Stimulated activated CD4-positive, alpha-beta T cell treated with anti-CD3 and anti-CD28 coated beads, Interleukin-12 subunit alpha, Interleukin-12 subunit beta, amount 100 ng/mL, for 48 hours (primary cell): ENCODE data around the gene VPS35L.
A peak's percentile ranks its signal among the peaks of the same experiment; 100 is the strongest.

ENCODE experiments used
- DNase-seq, 3 donors: peaks; one replicate each; pipeline ENCODE4 v3.0.0-alpha.2; 2020; ENCODE audit warnings: low read depth in 2 of 3, low spot score in 1 of 3

The VPS35L gene

DNA sequence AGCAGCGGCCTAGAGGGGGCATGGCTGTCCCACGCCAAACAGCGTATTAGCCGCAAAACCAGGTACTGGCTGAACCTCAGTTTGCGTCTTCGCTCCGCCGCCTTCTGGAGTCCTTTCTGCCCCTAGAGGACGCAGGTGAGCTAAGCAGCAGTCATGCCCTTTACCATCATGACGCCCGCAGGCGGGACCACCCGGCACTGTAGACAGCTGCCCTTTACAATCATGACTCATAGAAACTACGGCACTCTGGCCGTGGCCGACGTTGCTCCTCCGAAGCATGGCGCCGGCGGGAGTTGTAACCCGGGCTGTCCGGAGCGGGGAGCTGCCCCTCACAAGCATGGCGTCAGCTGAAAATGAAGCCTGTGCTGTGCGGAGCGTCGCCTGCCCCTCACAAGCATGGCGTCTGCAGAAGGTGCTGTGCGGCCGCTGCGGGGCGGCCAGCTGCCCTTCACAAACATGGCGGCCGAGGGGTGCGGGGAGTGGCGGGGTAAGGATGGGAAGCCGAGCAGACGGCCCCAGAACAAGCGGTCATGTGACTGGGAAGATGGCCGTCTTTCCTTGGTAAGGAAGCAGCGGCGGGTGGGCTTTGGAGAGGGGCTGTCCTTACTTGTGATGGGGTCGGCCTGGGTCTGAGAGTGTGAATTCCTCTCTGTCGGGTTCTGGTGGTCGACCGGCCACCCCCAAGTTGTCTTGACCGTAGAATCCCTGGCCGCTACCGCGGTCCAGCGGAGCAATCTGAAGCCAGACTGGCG lies at the start of gene VPS35L:
Gene VPS35L, plus strand, starts transcription at position 518 of the 752 bp plus-strand sequence. Its CDS starts 27 bp downstream, at position 545.
- peak; percentile 93 to 95 (median 93) for DNase-seq

GRCh38 chr16:19506965-19507364 lies 48.5 kb upstream of the VPS35L start:
- DNase-seq = no peak

DNA sequence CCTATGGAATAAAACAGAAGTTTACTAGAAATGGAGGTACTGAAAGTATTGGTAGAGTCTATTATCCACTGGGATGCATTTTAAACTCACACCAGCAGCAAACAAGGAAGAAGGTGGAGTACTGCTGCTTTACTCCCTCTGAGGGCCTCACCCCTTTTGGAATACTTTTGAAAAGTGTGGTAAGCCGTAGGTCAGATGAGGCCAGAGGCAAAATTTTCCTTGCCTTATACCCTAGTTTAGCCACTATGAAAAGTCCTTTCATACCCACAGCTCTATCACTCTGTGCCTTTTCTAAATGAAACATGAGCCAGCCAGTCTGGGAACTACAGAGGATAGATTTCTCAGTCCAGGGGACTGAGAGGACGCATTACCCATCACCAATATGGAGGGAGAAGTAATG lies 47.6 kb upstream of the VPS35L start:
- no peak for DNase-seq

DNA sequence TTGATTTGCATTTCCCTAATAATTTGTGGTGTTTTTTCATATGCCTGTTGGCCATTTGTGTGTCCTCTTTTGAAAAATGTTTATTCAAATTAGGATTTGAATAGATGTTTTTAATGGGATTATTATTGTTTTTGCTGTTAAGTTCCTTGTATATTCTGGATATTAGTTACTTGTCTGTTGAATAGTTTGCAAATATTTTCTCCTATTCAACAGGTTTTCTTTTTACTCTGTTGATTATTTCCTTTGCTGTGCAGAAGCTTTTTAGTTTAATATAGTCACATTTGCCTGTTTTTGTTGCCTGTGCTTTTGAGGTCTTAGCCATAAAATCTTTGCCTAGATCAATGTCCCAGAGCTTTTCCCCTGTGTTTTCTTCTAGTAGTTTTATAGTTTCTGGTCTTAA lies 43.2 kb upstream of the VPS35L start:
- no peak for DNase-seq

GRCh38 chr16:19513377-19514053 lies 42.0 kb upstream of the VPS35L start:
- no peak for DNase-seq

DNA sequence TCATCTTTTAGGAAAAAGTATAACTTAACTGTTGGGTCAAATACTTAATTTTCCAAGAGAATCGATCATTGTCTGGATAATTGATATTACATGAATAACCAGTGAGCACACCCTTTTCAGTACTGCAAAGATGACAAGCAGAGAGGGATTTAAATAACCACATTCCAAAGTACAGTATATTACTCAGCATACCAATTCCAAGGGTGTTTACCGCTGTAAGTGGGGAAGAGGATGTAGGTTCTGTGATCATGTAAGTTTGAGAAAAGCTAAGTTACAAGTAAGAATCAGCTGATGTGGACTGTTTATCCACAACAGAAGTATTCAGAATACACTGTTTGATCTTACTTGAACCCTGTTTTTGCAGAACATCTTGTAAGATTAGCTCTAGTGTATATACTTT lies 39.7 kb upstream of the VPS35L start:
- no peak for DNase-seq

DNA sequence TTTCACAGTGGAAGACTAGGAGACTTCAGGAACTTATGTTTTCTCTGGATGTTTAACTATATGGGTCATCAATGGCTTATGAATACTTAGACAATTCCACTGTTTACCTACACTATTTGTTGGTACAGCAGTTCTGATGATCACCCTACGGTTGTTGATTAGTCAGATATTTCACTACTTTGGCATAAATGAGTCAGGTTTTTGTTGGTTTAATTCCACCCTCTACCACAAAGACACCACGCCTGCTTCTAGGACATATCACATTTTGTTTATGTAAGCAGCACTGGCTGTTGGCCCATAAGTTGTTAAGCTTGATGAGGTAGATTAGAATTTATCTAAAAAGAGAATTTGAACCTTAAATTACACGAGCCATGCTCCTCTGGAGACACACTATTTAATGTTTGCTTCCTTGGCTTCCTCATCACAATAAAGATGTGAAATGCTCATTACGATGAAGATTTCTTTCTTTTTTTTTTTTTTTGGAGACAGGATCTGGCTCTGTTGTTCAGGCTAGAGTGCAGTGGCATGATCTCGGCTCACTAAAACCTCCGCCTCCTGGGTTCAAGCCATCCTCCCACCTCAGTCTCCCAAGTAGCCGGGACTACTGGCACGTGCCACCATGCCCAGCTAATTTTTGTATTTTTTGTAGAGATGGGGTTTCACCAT lies 37.9 kb upstream of the VPS35L start:
- no peak for DNase-seq

DNA sequence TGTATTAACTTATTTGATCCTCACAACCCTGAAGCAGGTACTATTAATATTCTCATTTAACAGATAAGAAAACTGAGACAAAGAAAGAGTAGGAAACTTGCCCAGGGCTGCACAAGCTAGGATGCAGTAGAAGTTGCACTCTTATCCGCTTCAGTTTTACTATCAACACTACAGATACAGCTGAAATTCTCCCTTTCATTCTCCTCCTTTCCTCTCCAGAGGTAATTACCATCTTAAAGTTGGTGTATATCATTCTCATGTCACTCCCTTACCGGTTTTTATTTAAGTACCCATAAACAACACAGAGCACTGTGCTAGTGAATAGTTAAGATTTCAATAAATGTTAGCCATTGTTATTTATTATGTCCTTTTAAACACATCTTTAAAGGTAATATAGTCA lies 37.1 kb upstream of the VPS35L start:
- DNase-seq = no peak

DNA sequence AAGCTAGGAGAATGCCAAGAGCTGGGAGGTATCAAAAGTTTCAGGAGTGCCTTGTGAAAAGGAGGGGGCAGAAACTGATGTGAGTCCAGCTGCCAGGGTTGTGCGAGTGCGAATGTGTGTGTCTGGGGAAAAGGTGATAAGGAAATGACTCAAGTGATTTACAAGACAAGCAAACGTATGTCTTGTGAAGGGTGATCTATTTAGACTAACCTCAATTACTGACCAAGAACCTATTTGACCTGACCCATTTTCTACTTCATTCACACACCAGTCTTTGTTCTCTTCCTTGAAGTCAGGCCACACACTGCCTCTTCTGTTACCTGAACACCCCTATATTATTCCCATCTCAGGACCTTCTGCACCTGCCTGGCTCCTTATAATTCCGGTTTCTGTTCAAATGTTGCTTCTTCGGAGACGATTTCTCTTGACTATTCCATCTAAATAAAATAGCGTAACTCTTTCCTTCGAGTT lies 34.6 kb upstream of the VPS35L start:
- DNase-seq = no peak

DNA sequence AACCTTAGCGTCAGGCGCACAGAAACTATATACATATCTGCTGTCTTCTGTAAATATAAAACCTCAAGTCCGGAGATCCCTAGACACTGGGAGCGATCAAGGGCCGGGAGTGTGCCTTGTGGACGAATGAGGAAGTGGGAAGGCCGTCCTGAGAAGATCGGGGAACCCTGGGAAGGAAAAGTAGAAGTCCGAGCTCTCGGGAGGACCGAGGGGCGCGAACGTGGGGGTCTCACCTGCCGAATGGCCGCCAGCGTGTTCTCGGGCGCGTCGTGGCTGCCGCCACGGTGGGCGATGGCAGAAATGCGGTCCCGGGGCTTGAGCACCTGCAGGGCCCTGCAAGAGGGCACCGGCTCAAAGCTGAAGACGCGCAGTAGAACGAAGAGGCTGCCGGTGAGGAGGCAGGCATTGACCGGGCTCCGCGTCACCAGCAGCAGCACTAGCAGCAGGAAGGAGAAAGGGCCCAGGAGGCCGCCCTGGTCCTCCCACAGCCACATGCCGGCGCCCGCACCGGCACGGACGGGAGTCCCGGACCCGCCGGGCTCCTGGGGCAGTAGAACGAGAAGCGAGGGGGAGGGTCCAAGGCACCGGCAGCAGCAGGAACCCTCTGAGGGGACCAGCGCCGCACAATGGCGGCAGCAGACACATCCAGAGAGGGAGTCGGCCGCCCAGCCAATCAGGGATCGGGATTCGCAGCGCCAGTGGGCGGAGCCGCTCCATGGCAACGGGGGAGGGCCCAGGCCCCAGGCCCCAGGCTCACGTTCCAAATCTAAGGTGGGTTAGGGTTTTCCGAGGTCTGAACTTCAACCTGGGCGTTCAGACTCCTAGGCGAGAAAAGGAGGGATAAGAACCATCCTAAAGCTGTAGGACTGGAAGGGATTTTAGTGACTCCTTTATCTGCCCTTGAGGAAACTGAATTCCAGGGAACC lies 33.8 kb upstream of the VPS35L start, which contains the start of gene GDE1:
Gene GDE1, minus strand, starts transcription at position 628 of the 926 bp plus-strand sequence. Its CDS starts 134 bp downstream, at position 494.
- peak; percentile 88 to 92 (median 91) for DNase-seq

DNA sequence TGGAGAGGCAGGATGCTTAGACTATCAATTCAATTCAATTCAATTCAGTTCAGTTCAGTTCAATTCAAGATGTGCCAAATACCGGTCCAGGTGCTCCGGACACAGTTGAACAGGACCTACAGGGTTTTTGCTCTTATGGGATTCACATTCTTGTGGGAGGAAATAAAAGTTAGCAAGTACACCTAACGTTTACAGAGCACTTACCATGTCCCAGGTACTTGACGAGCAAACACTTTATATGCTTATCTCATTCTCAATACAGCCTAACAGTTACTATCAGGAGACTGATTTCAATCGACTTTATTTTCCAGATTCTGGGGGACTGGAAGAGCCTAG lies 33.1 kb upstream of the VPS35L start:
- DNase-seq = no peak

DNA sequence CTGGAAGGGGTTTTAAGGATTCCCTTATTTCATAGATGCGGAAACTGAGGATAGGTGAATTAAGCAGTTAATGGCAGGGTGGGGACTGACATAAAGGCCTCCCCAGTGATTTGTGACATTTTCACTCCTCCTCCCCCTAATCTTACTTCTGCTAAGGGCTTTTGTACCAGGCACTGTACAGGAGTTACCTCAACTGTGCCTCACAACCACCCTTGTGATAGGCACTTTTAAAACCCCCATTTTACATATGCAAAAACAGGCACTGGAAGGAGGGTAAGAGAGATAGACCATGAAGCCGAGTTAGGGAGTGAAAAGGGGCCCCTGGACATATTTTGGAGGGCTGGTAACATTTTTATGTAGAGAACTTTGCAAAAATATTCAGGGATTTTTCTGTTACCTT lies 32.7 kb upstream of the VPS35L start:
- no peak for DNase-seq

GRCh38 chr16:19523184-19523558 lies 32.3 kb upstream of the VPS35L start:
- no peak for DNase-seq

GRCh38 chr16:19523559-19524355 lies 31.7 kb upstream of the VPS35L start, which contains the start of gene CCP110:
Gene CCP110, plus strand, starts transcription at chr16:19523942. Its CDS starts 3,940 bp downstream, at chr16:19527882.
- DNase-seq = peak; percentile 88 to 93 (median 91)

DNA sequence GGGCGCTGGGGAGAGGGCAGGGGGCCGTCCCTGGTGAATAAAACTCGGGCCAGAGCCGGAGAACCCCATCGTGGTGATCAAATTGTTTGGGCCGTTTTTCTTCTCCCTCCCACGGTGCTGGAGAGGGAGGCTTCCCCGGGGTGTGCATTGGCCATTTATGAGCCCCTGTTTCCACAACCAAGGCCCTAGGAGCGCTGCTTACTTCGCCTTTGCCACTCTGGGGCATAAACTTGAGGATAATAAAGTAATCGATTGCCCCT lies 31.2 kb upstream of the VPS35L start:
- DNase-seq = no peak

DNA sequence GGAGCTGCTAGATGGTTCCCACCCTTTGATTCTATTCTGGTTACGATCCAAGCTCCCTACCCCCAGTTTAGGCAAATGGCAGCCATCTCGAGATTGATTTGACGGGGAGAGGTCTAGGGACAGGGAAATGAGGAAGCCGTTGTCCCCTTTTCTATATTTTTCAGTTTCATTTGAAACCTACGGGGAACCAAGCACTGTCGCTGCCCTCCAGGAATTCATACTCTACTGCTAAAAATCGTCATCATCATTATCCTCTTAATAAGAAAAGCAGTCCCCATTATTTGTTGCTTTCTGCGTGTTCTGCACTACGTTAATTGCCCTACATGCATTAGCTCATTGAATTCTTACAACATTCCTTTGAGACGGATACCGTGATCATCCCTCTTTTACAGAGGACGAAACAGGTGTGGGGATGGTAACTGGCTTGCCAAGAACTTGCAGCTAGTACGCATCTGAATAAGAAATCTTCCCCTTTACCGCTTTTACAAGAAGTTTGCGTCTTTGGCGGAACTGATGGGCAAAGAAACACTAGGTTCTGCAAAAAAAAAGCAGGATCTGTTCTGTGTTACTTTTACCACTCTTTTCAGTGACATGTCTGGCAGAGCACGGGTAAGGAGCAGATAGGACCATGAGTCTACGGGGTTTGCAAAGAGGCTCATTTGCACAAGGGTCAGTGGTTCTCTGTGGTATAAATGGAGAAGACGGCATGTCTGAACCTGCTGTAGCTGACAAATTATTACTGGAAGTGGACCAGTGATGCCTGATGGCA lies 30.7 kb upstream of the VPS35L start:
- DNase-seq = no peak

GRCh38 chr16:19525385-19525723 lies 30.1 kb upstream of the VPS35L start:
- DNase-seq = no peak

DNA sequence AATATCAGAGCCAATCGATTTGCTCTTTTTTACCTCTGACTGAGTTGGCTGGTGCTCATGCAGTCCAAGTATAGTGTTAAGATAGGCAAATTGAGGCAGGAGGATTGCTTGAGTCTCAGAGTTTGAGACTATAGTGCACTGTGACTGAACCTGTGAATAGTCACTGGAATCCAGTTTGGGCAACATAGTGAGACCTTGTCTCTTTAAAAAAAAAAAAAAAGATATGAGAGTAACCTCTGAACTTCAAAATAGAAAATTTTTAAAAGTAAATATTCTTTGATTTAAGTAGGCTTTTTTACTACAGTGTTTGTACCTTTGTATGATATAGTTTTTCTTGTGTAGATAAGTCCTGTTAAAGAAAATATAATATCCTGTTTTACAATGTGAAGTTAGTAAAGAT lies 28.3 kb upstream of the VPS35L start:
- DNase-seq = no peak

DNA sequence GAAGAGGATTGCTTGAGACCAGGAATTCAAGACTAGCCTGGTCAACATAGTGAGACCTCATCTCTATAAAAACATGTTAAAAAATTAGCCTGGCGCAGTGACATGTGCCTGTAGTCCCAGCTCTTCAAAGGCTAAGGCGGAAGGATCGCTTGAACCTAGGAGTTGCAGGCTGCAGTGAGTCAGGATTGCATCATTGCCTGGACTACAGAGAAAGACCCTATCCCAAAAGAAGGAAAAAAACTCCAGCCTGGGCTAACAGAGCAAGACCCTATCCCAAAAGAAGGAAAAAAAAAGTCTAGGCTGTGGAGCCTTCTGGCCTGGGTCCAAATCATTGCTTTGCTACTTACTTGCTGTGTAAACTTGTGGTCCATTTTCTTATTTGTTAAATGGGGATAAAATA lies 26.8 kb upstream of the VPS35L start:
- no peak for DNase-seq

GRCh38 chr16:19532601-19533000 lies 22.9 kb upstream of the VPS35L start:
- no peak for DNase-seq
